Measurements from ENCODE around the gene LYSMD2. TPM values are rescaled to one million over a fixed set of nuclear protein-coding genes. Genes with fewer than 3 reads are reported as not detected.

Gene LYSMD2
- total and polyA plus RNA-seq, 2 of the 8 experiments (the other 6 are each of a cell fraction or from before 2014, with no cell fraction given), result 2.2 to 2.7 TPM

DNA sequence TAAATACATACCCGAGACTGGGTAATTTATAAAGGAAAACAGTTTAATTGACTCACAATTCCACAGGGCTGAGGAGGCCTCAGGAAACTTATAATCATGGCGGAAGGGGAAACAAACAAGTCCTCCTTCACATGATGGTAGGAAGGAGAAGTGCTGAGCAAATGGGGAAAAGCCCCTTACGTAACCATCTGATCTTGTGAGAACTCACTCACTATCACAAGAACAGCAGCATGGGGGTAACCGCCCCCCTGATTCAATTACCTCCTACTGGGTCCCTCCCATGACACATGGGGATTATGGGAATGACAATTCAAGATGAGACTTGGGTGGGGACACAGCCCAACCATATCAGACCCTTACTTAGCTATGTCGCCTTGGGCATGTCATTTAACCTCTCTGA, 28.4 kb downstream of the LYSMD2 start:
- no peak overlapping the region for H3K27ac ChIP-seq (ENCODE audit: low read depth, low read length)
- H3K14ac ChIP-seq (ENCODE audit: insufficient read length), result no peak overlapping the region
- H3K27me3 ChIP-seq (replicated peaks in 1 of 4; ENCODE audit: control insufficient read depth in 3 of 4, extremely low read depth in 1 of 4, insufficient read depth in 3 of 4, low read length in 3 of 4), result no peaks in the 10 kb centered on the region
- H3K18ac ChIP-seq (ENCODE audit: extremely low read depth, low read length), result no peak overlapping the region
- no peak overlapping the region for H2BK120ac ChIP-seq (replicated peaks; ENCODE audit: low read depth, low read length)
- H3K79me2 ChIP-seq (ENCODE audit: control insufficient read depth in 1 of 2, insufficient read depth in 2 of 2, low read length in 2 of 2), result no peaks in the 10 kb centered on the region
- no peak overlapping the region for H2BK20ac ChIP-seq (ENCODE audit: low read length)
- DNase-seq (ENCODE audit: low read depth in 1 of 2, low spot score in 2 of 2) (no peak), FAIRE-seq (no peak)
- no peak overlapping the region for H2BK12ac ChIP-seq (ENCODE audit: low read depth, low read length)
- H2AFZ ChIP-seq (ENCODE audit: low read length), result no peak overlapping the region
- no peak overlapping the region for H3K23ac ChIP-seq (ENCODE audit: insufficient read length)
- 81% methylated on average over 5 of the region's 5 CpGs; no CpG with 5 or more reads in 1 of the 2 experiments for WGBS, 2 experiments (ENCODE audit: extremely low coverage in 1 of 2, insufficient coverage in 1 of 2, insufficient read length in 1 of 2, insufficient replicate concordance in 2 of 2, low coverage in 1 of 2, low lambda C conversion rate in 2 of 2, missing lambda C conversion rate in 1 of 2)
- no peak overlapping the region for H3K9ac ChIP-seq (replicated peaks in 1 of 4; ENCODE audit: extremely low read depth in 1 of 4, low read depth in 3 of 4, low read length in 3 of 4)
- H4K91ac ChIP-seq (replicated peaks; ENCODE audit: insufficient read length, low read length), result no peak overlapping the region
- H3K4me1 ChIP-seq (replicated peaks in 1 of 4; ENCODE audit: control insufficient read depth in 3 of 4, insufficient read depth in 4 of 4, low read length in 3 of 4), result no peaks in the 10 kb centered on the region
- no peak overlapping the region for H3K4me3 ChIP-seq (ENCODE audit: extremely low read depth in 1 of 4, insufficient read depth in 2 of 4, low read depth in 3 of 4, low read length in 4 of 4)
- peaks cover 0 to 7% (median 0%) of the 10 kb centered on the region in 4 experiments; a peak in 3 of 8 replicates for H3K36me3 ChIP-seq (ENCODE audit: control insufficient read depth in 2 of 4, insufficient read depth in 4 of 4, low read length in 3 of 4)
- H3K9me3 ChIP-seq (ENCODE audit: insufficient read depth in 2 of 2, low read depth in 1 of 2, low read length in 1 of 2), result no peaks in the 10 kb centered on the region
- H2BK5ac ChIP-seq (ENCODE audit: low read depth, low read length), result no peak overlapping the region
- ChIA-PET POLR2A (ENCODE audit: partially characterized antibody) (no interaction called here), CTCF (ENCODE audit: partially characterized antibody) (interaction anchor here (1.1 to 2.2 kb wide), 2 partner anchors 9 to 68 kb away, joined by 4 to 6 read pairs; no protein-coding TSS in a partner anchor)
- no peak overlapping the region for H3K4me2 ChIP-seq (ENCODE audit: insufficient read depth in 1 of 2, low read depth in 2 of 2, low read length in 2 of 2)
- no peak overlapping the region for H4K8ac ChIP-seq (ENCODE audit: extremely low read depth, insufficient read depth, low read length)
- no peaks in the 10 kb centered on the region for H3K79me1 ChIP-seq (ENCODE audit: low read depth, low read length)
- H3K23me2 ChIP-seq (ENCODE audit: low read depth, low read length), result no peaks in the 10 kb centered on the region
- H2BK15ac ChIP-seq (ENCODE audit: low read length), result no peak overlapping the region
- H3K56ac ChIP-seq (replicated peaks; ENCODE audit: insufficient read length, low read depth, low read length), result no peak overlapping the region
- H4K5ac ChIP-seq (ENCODE audit: insufficient read length, low read depth, low read length), result no peak overlapping the region
- peaks cover 0 to 2% of the 10 kb centered on the region in 2 experiments for H4K20me1 ChIP-seq (replicated peaks in 1 of 2; ENCODE audit: control insufficient read depth in 1 of 2, insufficient read depth in 2 of 2, low read length in 2 of 2)
- no peak overlapping the region for H2AK5ac ChIP-seq (ENCODE audit: low read depth, low read length)
- H3K4ac ChIP-seq (replicated peaks; ENCODE audit: insufficient read length, low read depth, low read length), result no peak overlapping the region
- TF ChIP-seq SIRT6 (IDR thresholded peaks at IDR 0.05; ENCODE audit: low read length), result no peak
- TF ChIP-seq SIX5 (IDR thresholded peaks at IDR 0.05; ENCODE audit: low read depth, low read length), result no peak
- TF ChIP-seq EGR1 (IDR thresholded peaks at IDR 0.05; ENCODE audit: borderline replicate concordance, low read depth, low read length), result no peak
- TF ChIP-seq KDM1A (IDR thresholded peaks at IDR 0.05; ENCODE audit: borderline replicate concordance, low read length), result no peak

Data from H1 (cell line).